Uterus (tissue), 2 donors: ENCODE measurements around the gene ZNF234.

Experiments
- CTCF ChIP-seq, 4 experiments: fragments of 200-600 bp in 2 of 4; fragments of 450-650 bp in 2 of 4; sonication (generic) in 2 of 4; IDR thresholded peaks; one replicate each; pipeline ENCODE4 v1.5.1; 2016 to 2019; ENCODE audit warnings: antibody characterized with exemption in 4 of 4, mild to moderate bottlenecking in 2 of 4, moderate library complexity in 1 of 4
- POLR2A ChIP-seq, 2 donors: fragments of 450-650 bp; IDR thresholded peaks; one replicate each; pipeline ENCODE4 v1.6.1; 2016; ENCODE audit warnings: antibody characterized with exemption in 2 of 2, mild to moderate bottlenecking in 1 of 2, moderate library complexity in 1 of 2

- TF ChIP-seq CTCF (IDR thresholded peaks at IDR 0.05) (no peak), POLR2A (IDR thresholded peaks at IDR 0.05) (no peak)
Measured at GRCh38 chr19:44092108-44092507, 49.2 kb upstream of the ZNF234 start.
